WTC11 (cell line): ENCODE measurements around the gene ADAM11. TPM values are rescaled to one million over a fixed set of nuclear protein-coding genes. Genes with fewer than 3 reads are reported as not detected.

Source experiments
- ATAC-seq: fragments of 200-7000 bp; cut with Tn5 transposase; 2 replicates; pipeline ENCODE4 v1.10.0; 2021; ENCODE audit warnings: mild to moderate bottlenecking, moderate library complexity
- CTCF ChIA-PET: fragments of 300-600 bp; sonication (Branson Sonifier 250); formaldehyde crosslinking; loops from one replicate; lab custom pipeline; 2021; ENCODE audit warnings: antibody characterized with exemption; lab: Charles Lee
- POLR2A ChIA-PET: fragments of 350-600 bp; sonication (Branson Sonifier 250); formaldehyde crosslinking; loops from one replicate; lab custom pipeline; 2021; ENCODE audit warnings: antibody characterized with exemption; lab: Charles Lee
- DNase-seq: peaks from one replicate; pipeline ENCODE4 v3.0.0; 2021; ENCODE audit warnings: low spot score
- H3K27ac Mint-ChIP-seq: 2 replicates; pipeline ENCODE4 v1.8.0; 2021; ENCODE audit warnings: mixed read lengths
- H3K27me3 Mint-ChIP-seq: 2 replicates; pipeline ENCODE4 v1.8.0; 2021; ENCODE audit warnings: low read depth, mild to moderate bottlenecking, moderate library complexity, mixed read lengths
- H3K36me3 Mint-ChIP-seq: 2 replicates; pipeline ENCODE4 v1.8.0; 2021; ENCODE audit warnings: mixed read lengths
- H3K4me1 Mint-ChIP-seq: 2 replicates; pipeline ENCODE4 v1.8.0; 2022; ENCODE audit warnings: mixed read lengths
- H3K4me3 Mint-ChIP-seq: 2 replicates; pipeline ENCODE4 v1.8.0; 2021; ENCODE audit warnings: mild to moderate bottlenecking, moderate library complexity, mixed read lengths
- H3K9me3 Mint-ChIP-seq: 2 replicates; pipeline ENCODE4 v1.8.0; 2021; ENCODE audit warnings: mixed read lengths
- ELF4 ChIP-seq: sonication (generic); formaldehyde crosslinking; IDR thresholded peaks from 2 replicates; pipeline ENCODE4 v1.8.1; 2022; ENCODE audit warnings: low read depth, mild to moderate bottlenecking, moderate library complexity, missing genetic modification reagents
- GABPB1 ChIP-seq: sonication (generic); formaldehyde crosslinking; IDR thresholded peaks from 2 replicates; pipeline ENCODE4 v1.8.1; 2023; ENCODE audit warnings: mild to moderate bottlenecking, missing genetic modification reagents
- GRHL2 ChIP-seq: fragments of 250-450 bp; sonication (Bioruptor Pico); IDR thresholded peaks from 2 replicates; pipeline ENCODE4 v1.8.0; 2022; ENCODE audit warnings: mild to moderate bottlenecking, moderate library complexity; ENCODE audit not compliant: insufficient replicate concordance, severe bottlenecking
- JAZF1 ChIP-seq: fragments of 250-450 bp; sonication (Bioruptor Pico); IDR thresholded peaks from 2 replicates; pipeline ENCODE4 v1.9.0; 2021; ENCODE audit warnings: moderate library complexity, mild to moderate bottlenecking, inconsistent platforms
- RELA ChIP-seq: sonication (generic); formaldehyde crosslinking; IDR thresholded peaks from 2 replicates; pipeline ENCODE4 v1.8.1; 2022; ENCODE audit warnings: missing genetic modification reagents, mild to moderate bottlenecking, borderline replicate concordance
- SMAD3 ChIP-seq: sonication (generic); formaldehyde crosslinking; IDR thresholded peaks from 2 replicates; pipeline ENCODE4 v1.8.0; 2022; ENCODE audit warnings: missing genetic modification reagents, mild to moderate bottlenecking, borderline replicate concordance
- SMAD4 ChIP-seq: sonication (generic); formaldehyde crosslinking; IDR thresholded peaks from 2 replicates; pipeline ENCODE4 v1.8.0; 2022; ENCODE audit warnings: mild to moderate bottlenecking, missing genetic modification reagents
- SP1 ChIP-seq: sonication (generic); formaldehyde crosslinking; conservative IDR thresholded peaks from 2 replicates; pipeline ENCODE4 v1.8.1; 2022; ENCODE audit warnings: missing genetic modification reagents
- ZNF396 ChIP-seq: fragments of 250-450 bp; sonication (Bioruptor Pico); IDR thresholded peaks from 2 replicates; pipeline ENCODE4 v1.8.0; 2021; ENCODE audit warnings: mild to moderate bottlenecking, moderate library complexity, borderline replicate concordance
- total RNA-seq: library from RNA; stranded (reverse); gene quantifications from 3 replicates; pipeline ENCODE4 v1.2.3, GENCODE V29; 2021
- TF ChIP-seq, protein P1 (sequence below): sonication (generic); formaldehyde crosslinking; IDR thresholded peaks from 2 replicates; pipeline ENCODE4 v1.8.0; 2022; ENCODE audit warnings: missing genetic modification reagents
- TF ChIP-seq, protein P2 (sequence below): sonication (generic); formaldehyde crosslinking; IDR thresholded peaks from 2 replicates; pipeline ENCODE4 v1.8.1; 2023; ENCODE audit warnings: mild to moderate bottlenecking, missing genetic modification reagents
- TF ChIP-seq, protein P3 (sequence below): fragments of 250-450 bp; sonication (Bioruptor Pico); IDR thresholded peaks from 2 replicates; pipeline ENCODE4 v1.9.0; 2021; ENCODE audit warnings: mild to moderate bottlenecking
- TF ChIP-seq, protein P4 (sequence below): sonication (generic); formaldehyde crosslinking; IDR thresholded peaks from 2 replicates; pipeline ENCODE4 v1.8.1; 2023; ENCODE audit warnings: mild to moderate bottlenecking, moderate library complexity, missing genetic modification reagents
- TF ChIP-seq, protein P5 (sequence below): sonication (generic); formaldehyde crosslinking; IDR thresholded peaks from 2 replicates; pipeline ENCODE4 v1.8.0; 2022; ENCODE audit warnings: mild to moderate bottlenecking, missing genetic modification reagents
- TF ChIP-seq, protein P6 (sequence below): sonication (generic); formaldehyde crosslinking; IDR thresholded peaks from 2 replicates; pipeline ENCODE4 v1.8.1; 2022; ENCODE audit warnings: low read depth, mild to moderate bottlenecking, moderate library complexity, missing genetic modification reagents, borderline replicate concordance
- TF ChIP-seq, protein P7 (sequence below): fragments of 200-600 bp; IDR thresholded peaks from 2 replicates; pipeline ENCODE4 v1.8.0; 2022; ENCODE audit warnings: antibody characterized with exemption
- TF ChIP-seq, protein P8 (sequence below): sonication (generic); formaldehyde crosslinking; IDR thresholded peaks from 2 replicates; pipeline ENCODE4 v1.8.1; 2023; ENCODE audit warnings: mild to moderate bottlenecking, missing genetic modification reagents, moderate library complexity

ADAM11 gene
- total RNA-seq, 1 experiment from 2014 or later = 3.0 TPM

DNA sequence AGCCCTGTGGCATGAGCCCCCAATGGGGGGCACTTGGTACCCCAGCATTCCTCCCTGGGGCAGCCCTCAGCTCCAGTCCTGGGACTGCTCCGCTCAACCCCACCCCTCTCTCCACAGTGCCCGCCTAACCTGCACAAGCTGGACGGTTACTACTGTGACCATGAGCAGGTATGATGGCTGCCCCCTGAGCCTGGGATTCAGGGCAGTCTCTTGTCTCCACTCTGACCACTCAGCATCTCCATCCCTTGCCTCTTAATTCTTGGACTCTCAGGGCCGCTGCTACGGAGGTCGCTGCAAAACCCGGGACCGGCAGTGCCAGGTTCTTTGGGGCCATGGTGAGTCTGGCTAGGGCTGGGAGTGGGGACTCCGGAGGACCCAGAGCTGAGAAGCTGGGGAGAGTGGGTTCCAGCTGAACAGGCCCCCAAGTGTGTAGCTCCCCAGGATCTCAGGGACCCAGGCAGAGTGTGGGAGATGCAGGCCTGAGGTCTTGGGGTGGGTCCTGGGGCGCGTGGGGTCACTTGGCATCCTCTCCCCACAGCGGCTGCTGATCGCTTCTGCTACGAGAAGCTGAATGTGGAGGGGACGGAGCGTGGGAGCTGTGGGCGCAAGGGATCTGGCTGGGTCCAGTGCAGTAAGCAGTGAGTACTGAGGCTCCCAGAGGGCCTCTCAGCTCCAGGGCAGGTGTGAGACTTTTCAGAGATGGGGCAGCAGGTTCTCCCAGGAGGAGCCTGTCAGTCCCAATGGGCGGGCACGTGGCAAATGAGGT, 18.0 kb downstream of the ADAM11 start:
- ChIA-PET CTCF (interaction anchor here (0.9 to 6.2 kb wide), 11 partner anchors 14 to 244 kb away, joined by 3 to 103 read pairs (median 9); partner anchors contain the start of genes GJC1 and HIGD1B), POLR2A (no interaction called here)
- Mint-ChIP-seq H3K9me3 (no peaks in the 10 kb centered on the region), H3K27ac (no peak overlapping the region), H3K4me3 (peak overlapping the region; percentile 76), H3K27me3 (peaks cover 22% of the 10 kb centered on the region)
- DNase-seq (no peak), ATAC-seq (no peak)
- TF ChIP-seq JAZF1 (CRISPR knock-in tag) = no peak
- TF ChIP-seq, protein P1, sequence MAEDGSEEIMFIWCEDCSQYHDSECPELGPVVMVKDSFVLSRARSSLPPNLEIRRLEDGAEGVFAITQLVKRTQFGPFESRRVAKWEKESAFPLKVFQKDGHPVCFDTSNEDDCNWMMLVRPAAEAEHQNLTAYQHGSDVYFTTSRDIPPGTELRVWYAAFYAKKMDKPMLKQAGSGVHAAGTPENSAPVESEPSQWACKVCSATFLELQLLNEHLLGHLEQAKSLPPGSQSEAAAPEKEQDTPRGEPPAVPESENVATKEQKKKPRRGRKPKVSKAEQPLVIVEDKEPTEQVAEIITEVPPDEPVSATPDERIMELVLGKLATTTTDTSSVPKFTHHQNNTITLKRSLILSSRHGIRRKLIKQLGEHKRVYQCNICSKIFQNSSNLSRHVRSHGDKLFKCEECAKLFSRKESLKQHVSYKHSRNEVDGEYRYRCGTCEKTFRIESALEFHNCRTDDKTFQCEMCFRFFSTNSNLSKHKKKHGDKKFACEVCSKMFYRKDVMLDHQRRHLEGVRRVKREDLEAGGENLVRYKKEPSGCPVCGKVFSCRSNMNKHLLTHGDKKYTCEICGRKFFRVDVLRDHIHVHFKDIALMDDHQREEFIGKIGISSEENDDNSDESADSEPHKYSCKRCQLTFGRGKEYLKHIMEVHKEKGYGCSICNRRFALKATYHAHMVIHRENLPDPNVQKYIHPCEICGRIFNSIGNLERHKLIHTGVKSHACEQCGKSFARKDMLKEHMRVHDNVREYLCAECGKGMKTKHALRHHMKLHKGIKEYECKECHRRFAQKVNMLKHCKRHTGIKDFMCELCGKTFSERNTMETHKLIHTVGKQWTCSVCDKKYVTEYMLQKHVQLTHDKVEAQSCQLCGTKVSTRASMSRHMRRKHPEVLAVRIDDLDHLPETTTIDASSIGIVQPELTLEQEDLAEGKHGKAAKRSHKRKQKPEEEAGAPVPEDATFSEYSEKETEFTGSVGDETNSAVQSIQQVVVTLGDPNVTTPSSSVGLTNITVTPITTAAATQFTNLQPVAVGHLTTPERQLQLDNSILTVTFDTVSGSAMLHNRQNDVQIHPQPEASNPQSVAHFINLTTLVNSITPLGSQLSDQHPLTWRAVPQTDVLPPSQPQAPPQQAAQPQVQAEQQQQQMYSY = peak; percentile 45; the same call in 1 of the 2 replicates
- TF ChIP-seq, protein P2, sequence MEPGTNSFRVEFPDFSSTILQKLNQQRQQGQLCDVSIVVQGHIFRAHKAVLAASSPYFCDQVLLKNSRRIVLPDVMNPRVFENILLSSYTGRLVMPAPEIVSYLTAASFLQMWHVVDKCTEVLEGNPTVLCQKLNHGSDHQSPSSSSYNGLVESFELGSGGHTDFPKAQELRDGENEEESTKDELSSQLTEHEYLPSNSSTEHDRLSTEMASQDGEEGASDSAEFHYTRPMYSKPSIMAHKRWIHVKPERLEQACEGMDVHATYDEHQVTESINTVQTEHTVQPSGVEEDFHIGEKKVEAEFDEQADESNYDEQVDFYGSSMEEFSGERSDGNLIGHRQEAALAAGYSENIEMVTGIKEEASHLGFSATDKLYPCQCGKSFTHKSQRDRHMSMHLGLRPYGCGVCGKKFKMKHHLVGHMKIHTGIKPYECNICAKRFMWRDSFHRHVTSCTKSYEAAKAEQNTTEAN = no peak
- TF ChIP-seq, all 79 proteins: peak for 1
- Mint-ChIP-seq H3K36me3 (no peaks in the 10 kb centered on the region), H3K4me1 (peaks cover 28% of the 10 kb centered on the region)

DNA sequence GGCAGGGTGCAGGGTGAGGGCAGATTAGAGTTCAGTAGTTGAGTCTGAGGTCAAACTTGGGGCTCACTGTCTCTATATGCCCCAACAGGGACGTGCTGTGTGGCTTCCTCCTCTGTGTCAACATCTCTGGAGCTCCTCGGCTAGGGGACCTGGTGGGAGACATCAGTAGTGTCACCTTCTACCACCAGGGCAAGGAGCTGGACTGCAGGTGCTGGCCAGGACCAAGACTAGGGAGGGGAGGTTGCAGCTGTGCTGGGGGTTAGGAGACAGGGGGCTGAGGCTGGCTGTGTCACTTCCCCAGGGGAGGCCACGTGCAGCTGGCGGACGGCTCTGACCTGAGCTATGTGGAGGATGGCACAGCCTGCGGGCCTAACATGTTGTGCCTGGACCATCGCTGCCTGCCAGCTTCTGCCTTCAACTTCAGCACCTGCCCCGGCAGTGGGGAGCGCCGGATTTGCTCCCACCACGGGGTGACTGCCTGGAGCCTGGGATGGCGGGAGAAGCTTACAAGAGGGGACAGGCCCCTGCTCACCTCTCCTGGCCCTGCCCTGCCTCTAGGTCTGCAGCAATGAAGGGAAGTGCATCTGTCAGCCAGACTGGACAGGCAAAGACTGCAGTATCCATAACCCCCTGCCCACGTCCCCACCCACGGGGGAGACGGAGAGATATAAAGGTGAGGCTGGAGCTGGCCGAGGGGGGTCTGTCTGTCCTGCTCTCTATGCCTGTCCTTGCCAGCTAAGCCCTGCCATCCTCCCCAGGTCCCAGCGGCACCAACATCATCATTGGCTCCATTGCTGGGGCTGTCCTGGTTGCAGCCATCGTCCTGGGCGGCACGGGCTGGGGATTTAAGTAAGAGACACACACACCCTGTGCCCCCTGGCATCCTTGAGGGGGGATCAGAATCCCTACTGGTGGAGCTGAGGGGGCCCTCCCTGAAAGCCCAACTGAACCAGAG, 18.9 kb downstream of the ADAM11 start:
- ATAC-seq = no peak
- Mint-ChIP-seq H3K9me3 (no peaks in the 10 kb centered on the region), H3K4me3 (peak overlapping the region; percentile 18; the same call in 1 of the 2 replicates), H3K27ac (no peak overlapping the region), H3K27me3 (peaks cover 22% of the 10 kb centered on the region), H3K36me3 (no peaks in the 10 kb centered on the region), H3K4me1 (peaks cover 37% of the 10 kb centered on the region)
- ChIA-PET POLR2A (no interaction called here), CTCF (interaction anchor here (0.9 to 6.2 kb wide), 13 partner anchors 13 to 243 kb away, joined by 3 to 103 read pairs (median 10); partner anchors contain the start of genes GJC1 and HIGD1B)
- DNase-seq = no peak
- TF ChIP-seq, protein P3, sequence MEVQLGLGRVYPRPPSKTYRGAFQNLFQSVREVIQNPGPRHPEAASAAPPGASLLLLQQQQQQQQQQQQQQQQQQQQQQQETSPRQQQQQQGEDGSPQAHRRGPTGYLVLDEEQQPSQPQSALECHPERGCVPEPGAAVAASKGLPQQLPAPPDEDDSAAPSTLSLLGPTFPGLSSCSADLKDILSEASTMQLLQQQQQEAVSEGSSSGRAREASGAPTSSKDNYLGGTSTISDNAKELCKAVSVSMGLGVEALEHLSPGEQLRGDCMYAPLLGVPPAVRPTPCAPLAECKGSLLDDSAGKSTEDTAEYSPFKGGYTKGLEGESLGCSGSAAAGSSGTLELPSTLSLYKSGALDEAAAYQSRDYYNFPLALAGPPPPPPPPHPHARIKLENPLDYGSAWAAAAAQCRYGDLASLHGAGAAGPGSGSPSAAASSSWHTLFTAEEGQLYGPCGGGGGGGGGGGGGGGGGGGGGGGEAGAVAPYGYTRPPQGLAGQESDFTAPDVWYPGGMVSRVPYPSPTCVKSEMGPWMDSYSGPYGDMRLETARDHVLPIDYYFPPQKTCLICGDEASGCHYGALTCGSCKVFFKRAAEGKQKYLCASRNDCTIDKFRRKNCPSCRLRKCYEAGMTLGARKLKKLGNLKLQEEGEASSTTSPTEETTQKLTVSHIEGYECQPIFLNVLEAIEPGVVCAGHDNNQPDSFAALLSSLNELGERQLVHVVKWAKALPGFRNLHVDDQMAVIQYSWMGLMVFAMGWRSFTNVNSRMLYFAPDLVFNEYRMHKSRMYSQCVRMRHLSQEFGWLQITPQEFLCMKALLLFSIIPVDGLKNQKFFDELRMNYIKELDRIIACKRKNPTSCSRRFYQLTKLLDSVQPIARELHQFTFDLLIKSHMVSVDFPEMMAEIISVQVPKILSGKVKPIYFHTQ = no peak
- TF ChIP-seq, protein P4, sequence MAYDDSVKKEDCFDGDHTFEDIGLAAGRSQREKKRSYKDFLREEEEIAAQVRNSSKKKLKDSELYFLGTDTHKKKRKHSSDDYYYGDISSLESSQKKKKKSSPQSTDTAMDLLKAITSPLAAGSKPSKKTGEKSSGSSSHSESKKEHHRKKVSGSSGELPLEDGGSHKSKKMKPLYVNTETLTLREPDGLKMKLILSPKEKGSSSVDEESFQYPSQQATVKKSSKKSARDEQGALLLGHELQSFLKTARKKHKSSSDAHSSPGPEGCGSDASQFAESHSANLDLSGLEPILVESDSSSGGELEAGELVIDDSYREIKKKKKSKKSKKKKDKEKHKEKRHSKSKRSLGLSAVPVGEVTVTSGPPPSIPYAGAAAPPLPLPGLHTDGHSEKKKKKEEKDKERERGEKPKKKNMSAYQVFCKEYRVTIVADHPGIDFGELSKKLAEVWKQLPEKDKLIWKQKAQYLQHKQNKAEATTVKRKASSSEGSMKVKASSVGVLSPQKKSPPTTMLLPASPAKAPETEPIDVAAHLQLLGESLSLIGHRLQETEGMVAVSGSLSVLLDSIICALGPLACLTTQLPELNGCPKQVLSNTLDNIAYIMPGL (CRISPR knock-in tag) = no peak
- TF ChIP-seq ZNF396 (CRISPR knock-in tag) = no peak
- no peak for TF ChIP-seq SMAD3 (CRISPR knock-in tag)
- TF ChIP-seq, protein P5, sequence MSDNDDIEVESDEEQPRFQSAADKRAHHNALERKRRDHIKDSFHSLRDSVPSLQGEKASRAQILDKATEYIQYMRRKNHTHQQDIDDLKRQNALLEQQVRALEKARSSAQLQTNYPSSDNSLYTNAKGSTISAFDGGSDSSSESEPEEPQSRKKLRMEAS = no peak
- no peak for TF ChIP-seq RELA (CRISPR knock-in tag)
- TF ChIP-seq SMAD4 (CRISPR knock-in tag) = no peak
- TF ChIP-seq GRHL2 (CRISPR knock-in tag) = no peak
- TF ChIP-seq SP1 (CRISPR knock-in tag) = no peak
- TF ChIP-seq, protein P6, sequence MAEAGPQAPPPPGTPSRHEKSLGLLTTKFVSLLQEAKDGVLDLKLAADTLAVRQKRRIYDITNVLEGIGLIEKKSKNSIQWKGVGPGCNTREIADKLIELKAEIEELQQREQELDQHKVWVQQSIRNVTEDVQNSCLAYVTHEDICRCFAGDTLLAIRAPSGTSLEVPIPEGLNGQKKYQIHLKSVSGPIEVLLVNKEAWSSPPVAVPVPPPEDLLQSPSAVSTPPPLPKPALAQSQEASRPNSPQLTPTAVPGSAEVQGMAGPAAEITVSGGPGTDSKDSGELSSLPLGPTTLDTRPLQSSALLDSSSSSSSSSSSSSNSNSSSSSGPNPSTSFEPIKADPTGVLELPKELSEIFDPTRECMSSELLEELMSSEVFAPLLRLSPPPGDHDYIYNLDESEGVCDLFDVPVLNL = no peak
- TF ChIP-seq, protein P7, sequence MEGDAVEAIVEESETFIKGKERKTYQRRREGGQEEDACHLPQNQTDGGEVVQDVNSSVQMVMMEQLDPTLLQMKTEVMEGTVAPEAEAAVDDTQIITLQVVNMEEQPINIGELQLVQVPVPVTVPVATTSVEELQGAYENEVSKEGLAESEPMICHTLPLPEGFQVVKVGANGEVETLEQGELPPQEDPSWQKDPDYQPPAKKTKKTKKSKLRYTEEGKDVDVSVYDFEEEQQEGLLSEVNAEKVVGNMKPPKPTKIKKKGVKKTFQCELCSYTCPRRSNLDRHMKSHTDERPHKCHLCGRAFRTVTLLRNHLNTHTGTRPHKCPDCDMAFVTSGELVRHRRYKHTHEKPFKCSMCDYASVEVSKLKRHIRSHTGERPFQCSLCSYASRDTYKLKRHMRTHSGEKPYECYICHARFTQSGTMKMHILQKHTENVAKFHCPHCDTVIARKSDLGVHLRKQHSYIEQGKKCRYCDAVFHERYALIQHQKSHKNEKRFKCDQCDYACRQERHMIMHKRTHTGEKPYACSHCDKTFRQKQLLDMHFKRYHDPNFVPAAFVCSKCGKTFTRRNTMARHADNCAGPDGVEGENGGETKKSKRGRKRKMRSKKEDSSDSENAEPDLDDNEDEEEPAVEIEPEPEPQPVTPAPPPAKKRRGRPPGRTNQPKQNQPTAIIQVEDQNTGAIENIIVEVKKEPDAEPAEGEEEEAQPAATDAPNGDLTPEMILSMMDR = no peak
- TF ChIP-seq, protein P8, sequence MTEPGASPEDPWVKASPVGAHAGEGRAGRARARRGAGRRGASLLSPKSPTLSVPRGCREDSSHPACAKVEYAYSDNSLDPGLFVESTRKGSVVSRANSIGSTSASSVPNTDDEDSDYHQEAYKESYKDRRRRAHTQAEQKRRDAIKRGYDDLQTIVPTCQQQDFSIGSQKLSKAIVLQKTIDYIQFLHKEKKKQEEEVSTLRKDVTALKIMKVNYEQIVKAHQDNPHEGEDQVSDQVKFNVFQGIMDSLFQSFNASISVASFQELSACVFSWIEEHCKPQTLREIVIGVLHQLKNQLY = no peak
- TF ChIP-seq GABPB1 (CRISPR knock-in tag) = no peak
- no peak for TF ChIP-seq ELF4 (CRISPR knock-in tag)
